ENCODE measurements around the gene FAM219A.

FAM219A gene, protein sequence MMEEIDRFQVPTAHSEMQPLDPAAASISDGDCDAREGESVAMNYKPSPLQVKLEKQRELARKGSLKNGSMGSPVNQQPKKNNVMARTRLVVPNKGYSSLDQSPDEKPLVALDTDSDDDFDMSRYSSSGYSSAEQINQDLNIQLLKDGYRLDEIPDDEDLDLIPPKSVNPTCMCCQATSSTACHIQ

GRCh38 chr9:34458013-34458958 lies at the start of gene FAM219A, which contains the start of gene DNAI1:
Gene FAM219A, minus strand, starts transcription at chr9:34458570. Its CDS starts 307 bp downstream, at chr9:34458263.
Gene DNAI1, plus strand, starts transcription at chr9:34458805. Its CDS starts 201 bp downstream, at chr9:34459006.
- peak; percentile 98 for DNase-seq

DNA sequence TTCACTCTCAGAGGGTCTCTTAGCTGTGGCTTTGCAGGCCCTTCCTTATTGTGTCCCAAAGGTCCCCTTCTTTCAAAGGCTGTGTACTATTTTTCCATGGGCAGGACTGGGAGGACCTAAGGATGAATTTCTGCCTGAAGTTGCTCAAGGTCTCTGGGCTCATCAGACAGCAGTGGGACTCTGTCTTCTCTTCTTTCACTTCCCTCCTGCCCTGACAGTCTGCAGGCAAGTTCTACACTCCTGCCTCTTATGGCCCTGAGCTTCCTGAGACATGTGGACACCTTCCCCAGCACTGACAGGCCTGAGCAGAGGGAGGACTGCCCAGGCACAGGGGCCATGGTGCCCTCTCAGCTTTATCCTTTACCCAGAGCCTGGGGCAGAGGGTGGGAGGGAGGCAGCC lies 49.6 kb upstream of the FAM219A start:
- DNase-seq: no peak

DNA sequence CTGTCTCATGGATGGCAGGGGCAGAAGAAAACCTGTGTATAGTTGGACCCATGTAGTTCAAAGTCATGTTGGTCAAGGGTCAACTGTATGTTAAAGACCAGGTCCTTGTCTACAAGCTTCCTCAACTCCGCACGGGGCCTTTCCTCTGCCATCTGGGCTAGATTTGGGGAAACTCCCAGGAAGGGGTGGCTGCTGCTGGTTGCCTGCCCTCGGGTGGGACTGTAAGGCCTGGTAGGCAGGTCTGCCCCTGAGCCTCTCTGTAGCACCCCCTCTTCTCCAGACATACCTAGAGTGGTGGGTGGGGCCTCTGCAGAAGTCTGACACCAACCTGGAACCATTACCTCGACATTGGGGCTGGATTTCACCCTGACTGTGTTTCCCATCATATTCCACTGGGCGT lies 49.2 kb upstream of the FAM219A start:
- no peak for DNase-seq

DNA sequence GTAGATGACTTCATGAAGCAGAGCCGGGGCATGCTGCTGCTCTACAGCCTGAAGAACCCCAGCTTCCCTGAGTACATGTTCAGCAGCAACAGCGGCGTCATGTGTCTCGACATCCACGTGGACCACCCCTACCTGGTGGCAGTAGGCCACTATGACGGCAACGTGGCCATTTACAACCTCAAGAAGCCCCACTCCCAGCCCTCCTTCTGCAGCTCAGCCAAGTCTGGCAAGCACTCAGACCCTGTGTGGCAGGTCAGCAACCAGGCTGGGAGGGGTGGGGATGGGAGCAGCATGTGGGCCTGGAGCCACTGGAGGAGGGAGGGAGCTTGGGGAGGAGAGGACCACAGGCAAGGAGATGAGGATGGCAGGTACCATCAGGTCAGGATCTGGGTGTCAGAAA lies 48.3 kb upstream of the FAM219A start:
- DNase-seq: no peak

DNA sequence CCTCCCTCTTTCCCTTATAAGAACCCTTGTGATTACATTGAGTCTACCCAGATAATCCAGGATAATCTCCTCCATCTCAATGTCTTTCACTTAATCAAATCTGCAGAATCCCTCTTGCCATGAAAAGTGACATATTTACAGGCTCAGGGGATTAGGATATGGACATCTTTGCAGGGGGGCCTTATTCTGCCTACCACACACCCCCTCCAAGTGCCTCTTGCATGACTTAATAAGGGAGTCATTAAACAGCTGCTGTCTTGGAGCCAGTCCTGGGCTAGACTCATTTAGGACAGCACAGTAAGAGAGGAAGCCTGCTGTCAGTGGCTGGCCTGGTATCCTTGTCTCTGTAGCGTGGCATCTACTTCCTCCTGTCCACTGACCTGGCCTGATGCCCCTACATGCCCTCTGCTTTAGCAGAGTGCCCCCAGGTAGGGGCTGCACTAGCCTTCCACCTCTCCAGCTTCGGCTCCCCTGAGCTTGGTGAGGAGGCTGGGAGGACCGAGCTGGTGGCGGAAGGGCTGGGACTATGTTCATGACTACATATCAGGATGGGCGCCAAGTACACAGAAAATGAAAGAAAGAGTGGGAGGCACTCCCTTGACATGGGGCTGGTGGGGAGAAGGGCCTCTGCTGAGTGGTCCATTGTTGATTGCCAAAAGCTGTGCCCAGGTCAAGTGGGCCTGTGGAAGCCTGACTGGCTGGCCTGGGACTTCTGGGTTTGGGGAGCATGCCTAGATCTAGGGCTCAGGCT lies 47.2 kb upstream of the FAM219A start:
- DNase-seq: no peak

DNA sequence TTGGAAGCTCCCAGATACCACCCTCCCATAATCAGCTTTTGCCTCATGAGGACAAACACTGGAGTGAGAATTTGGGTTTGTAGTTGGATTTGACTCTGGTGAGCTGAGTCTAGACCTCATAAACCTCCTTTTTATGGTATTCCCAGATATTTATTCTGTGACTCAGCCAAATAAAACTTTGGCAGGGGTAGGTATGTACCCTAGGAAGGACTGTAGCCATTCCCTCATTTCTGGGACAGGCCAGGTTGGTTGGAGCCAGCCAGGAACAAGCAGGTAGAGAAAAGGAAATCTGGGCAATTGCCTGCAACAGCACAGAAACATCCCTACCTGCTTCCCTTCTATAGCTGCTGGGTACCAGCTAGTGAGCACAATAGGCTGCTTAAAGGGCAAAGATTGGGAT lies 45.0 kb upstream of the FAM219A start:
- no peak for DNase-seq

GRCh38 chr9:34502891-34503290 lies 44.5 kb upstream of the FAM219A start:
- no peak for DNase-seq

DNA sequence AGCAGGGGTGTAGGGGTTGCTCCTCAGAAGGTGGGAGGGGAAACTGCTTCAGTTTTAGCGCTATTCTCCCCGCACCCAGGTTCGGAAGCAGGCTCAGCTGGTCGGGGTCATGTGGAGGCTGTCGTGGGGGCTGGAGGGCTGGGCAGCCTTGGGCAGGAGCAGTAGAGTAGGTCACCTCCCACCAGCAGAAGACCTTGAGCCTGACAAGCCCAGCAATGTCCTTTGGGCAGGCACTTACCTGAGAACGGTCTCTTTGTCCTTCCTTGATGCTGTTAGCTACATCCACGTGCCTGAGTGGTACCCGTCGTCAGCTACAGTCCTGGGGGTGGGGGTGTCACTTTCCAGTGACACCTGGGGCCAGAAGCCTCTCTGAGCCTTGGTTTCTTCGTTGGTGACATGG lies 44.1 kb upstream of the FAM219A start:
- no peak for DNase-seq

- DNase-seq: no peak
Observed at GRCh38 chr9:34501889-34502425, 43.6 kb upstream of the FAM219A start.

- DNase-seq: no peak
Observed at GRCh38 chr9:34501372-34501771, 43.0 kb upstream of the FAM219A start.

DNA sequence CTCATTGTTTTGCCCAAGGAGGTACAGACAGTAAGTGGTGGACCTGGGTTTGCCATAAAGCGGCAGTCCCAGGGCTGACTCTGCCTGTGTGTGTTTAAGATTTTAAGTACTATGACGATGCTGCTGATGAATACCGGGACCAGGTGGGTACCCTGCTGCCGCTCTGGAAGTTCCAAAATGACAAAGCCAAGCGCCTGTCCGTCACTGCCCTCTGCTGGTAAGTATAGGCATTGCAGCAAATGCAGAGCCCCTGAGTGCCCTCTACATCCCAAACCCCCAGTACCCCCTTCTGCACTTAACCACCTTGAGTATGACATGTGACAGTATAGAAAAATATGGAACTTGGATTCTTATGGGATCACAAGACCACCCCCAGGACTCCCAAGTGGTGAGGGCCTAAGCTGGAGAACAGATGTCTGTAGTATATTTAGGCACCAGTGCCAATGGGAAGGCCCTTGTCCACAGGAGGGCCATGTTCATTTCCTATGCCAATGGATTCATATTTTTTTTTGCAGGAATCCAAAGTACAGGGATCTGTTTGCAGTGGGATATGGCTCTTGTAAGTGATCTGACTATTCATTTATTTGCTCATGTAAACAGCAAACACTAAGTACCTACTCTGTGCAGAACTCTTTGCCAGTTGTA lies 42.4 kb upstream of the FAM219A start:
- peak; percentile 57 for DNase-seq

DNA sequence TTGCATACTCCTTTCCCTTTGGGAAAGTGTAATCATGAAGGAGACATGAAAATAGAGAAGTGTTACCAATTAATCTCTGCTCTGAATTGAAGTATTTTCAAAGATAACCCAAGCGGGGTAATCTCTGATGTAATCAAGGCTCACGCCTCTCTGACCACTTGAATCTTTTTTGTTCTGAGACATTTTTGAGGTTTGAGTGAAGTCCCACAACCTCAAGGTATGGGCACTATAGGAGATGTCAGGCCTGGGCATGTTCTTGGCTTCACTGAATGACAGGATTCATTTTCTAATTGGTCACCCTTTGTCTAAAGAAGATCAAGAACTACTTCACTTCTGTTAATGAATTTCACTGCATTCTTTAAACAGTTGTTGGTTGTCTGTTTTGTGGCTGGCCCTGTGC lies 40.7 kb upstream of the FAM219A start:
- DNase-seq: no peak

DNA sequence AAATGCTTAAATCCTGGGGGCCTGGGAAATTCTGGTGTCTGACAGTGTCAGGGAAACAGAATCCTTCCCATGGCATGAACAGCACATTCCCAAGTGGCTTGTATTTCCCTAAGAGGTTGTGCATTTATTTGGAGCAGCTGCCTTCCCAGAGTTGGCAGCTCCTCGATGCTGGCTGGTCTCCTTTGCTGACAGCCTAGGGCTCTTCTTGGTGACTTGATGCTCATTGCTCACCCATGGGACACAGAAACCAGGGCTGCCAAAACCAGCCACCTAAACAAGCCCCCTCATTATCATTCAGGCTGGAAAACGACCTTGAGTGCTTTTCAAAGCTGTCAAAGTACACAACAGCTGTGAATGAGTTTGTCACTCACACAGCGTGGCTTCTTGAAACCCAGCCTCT lies 40.2 kb upstream of the FAM219A start:
- DNase-seq: peak; percentile 31

DNA sequence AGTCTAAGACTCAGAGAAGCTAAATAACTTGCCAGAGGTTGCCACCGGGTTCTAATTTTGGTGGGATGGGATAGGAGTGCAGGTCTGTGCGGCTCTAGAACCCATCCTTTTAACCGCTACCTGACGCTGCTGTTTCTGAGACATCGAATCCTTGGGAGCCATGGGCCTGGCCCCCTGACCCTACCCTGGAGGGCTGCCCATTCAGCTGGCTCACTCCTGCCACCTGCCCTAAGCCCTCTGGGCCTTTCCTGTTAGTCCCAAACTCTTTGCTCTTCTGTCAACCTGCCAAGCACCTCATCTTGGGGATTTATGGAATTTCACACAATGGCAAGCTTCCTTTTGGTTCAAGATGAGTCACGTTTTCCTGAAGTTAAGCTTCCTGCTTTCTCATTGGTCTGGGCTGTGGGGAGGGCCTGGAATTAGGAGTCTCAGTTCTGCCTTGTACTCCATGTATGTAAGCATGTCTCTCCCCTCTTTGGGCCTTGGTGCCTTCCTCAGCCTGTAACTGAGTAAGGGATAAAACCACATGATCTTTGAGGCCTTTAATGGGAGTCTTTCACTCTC lies 37.9 kb upstream of the FAM219A start:
- DNase-seq: no peak

DNA sequence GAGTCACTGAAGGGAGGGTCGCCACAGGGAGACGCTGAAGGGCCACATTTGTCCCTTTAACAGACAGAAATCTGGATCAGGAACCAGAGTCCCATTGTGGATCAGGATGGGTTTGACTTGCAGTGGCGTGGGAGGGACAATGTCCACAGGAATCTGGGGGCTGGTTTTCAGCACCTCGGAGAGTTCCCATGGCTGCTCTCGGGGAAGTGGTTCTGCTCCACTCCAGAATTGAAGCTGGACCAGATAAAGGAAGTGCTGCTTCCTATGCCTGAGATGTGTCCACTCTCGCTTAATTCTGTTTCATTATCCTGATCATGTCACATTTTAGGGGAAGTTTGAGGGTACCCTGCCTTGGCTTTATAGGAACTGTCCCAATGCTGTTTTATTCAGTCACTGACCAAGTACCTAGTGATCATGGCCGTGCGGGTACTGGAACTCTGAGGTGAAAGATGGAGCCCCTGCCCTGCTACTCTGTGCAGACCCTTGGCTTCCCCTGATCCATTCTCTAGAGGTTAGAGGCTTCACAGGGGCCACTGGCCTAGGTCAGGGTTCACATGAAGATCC lies 35.7 kb upstream of the FAM219A start:
- DNase-seq: no peak

DNA sequence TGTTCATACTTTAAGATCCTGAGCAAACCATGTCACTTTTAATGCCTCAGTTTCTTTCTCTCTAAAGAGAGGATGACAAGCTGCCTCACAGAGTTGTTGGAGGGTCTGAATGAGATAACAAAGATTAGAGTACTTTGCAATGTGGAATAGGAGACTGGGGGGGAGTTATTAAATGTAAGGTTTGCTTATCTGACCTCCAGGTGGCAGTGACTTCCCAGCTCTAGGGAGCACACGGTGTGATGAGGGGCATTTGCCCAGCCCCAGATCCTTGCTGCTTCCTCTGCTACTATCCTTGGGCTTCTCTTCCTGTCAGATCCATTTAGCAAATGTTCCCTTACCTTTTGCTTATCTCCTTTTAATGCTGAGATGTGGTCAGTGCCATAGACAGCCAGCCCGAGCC lies 33.7 kb upstream of the FAM219A start:
- DNase-seq: no peak

- DNase-seq: no peak
Observed at GRCh38 chr9:34491596-34491995, 33.2 kb upstream of the FAM219A start.

GRCh38 chr9:34490760-34491159 lies 32.4 kb upstream of the FAM219A start:
- no peak for DNase-seq

GRCh38 chr9:34490360-34490759 lies 32.0 kb upstream of the FAM219A start:
- no peak for DNase-seq

DNA sequence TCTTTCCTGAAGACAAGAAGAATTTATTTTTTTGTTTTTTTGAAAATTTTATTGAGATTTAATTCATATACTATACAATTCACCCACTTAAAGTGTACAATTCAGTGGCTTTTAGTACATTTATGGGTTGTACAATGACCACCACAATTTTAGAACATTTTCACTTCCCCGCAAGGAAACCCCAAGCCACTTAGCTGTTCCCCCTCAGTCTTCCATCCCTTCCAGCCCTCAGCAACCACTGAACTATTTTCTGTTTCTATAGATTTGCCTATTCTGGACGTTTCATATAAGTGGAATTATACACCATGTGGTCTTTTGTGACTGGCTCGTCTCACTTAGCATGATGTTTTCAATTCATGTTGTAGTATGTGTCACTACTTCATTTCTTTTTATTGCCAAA lies 28.2 kb upstream of the FAM219A start:
- no peak for DNase-seq

- DNase-seq: no peak
Observed at GRCh38 chr9:34485822-34486221, 27.5 kb upstream of the FAM219A start.

DNA sequence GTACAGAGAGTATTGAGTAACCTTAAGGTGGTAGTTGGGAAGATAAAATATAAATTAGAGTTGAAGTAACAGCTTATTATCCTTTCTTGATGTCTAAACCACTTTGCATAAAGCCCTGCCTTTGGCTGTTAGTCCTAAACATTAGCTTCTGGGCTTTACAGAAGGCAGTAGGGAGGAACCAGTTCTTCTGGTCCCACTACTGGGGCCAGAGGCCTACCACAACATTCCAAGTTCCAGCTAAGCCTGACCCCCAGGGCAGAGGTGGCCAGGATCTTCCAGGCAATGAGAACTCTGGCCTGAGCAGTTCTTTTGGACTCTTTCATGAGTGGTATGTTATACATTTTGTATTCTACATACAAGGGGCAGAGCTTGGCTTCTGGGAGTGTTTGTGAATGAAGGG lies 26.3 kb upstream of the FAM219A start:
- no peak for DNase-seq
